Measurements from ENCODE around the gene ISLR2.

ISLR2 gene

GRCh38 chr15:74129586-74130154 lies 716 bp upstream of the ISLR2 start:
- DNase-seq (ENCODE audit: low read depth): no peak

GRCh38 chr15:74130849-74131627 lies 652 bp downstream of the ISLR2 start:
- no peak for DNase-seq (ENCODE audit: low read depth)

GRCh38 chr15:74131628-74132413 lies 1.4 kb downstream of the ISLR2 start:
- no peak for DNase-seq (ENCODE audit: low read depth)

- no peak for DNase-seq (ENCODE audit: low read depth)
Measured at GRCh38 chr15:74132681-74133651, 2.6 kb downstream of the ISLR2 start.

- no peak for DNase-seq (ENCODE audit: low read depth)
Measured at GRCh38 chr15:74133694-74134386, 3.5 kb downstream of the ISLR2 start.

- DNase-seq (ENCODE audit: low read depth): no peak
Measured at GRCh38 chr15:74134387-74135027, 4.1 kb downstream of the ISLR2 start.

GRCh38 chr15:74135041-74135565 lies 4.7 kb downstream of the ISLR2 start:
- DNase-seq (ENCODE audit: low read depth): no peak

GRCh38 chr15:74136540-74136813 lies 6.1 kb downstream of the ISLR2 start:
- DNase-seq (ENCODE audit: low read depth): no peak

GRCh38 chr15:74136814-74137536 lies 6.6 kb downstream of the ISLR2 start:
- no peak for DNase-seq (ENCODE audit: low read depth)

- DNase-seq (ENCODE audit: low read depth): no peak
Measured at GRCh38 chr15:74137537-74137894, 7.1 kb downstream of the ISLR2 start.

- no peak for DNase-seq (ENCODE audit: low read depth)
Measured at GRCh38 chr15:74138642-74139041, 8.3 kb downstream of the ISLR2 start.

- DNase-seq (ENCODE audit: low read depth): no peak
Measured at GRCh38 chr15:74141591-74141990, 11.2 kb downstream of the ISLR2 start.

GRCh38 chr15:74144153-74144775 lies 13.9 kb downstream of the ISLR2 start:
- no peak for DNase-seq (ENCODE audit: low read depth)

GRCh38 chr15:74146277-74146800 lies 16.0 kb downstream of the ISLR2 start:
- no peak for DNase-seq (ENCODE audit: low read depth)

GRCh38 chr15:74147051-74147450 lies 16.7 kb downstream of the ISLR2 start:
- DNase-seq (ENCODE audit: low read depth): no peak

GRCh38 chr15:74155766-74156417 lies 25.5 kb downstream of the ISLR2 start:
- DNase-seq (ENCODE audit: low read depth): no peak

- DNase-seq (ENCODE audit: low read depth): no peak
Measured at GRCh38 chr15:74156678-74157411, 26.5 kb downstream of the ISLR2 start.
